ENCODE measurements around the gene OCIAD1.
"Not testable (repeated sequence)": the region's sequence is repeated elsewhere in the genome, so short reads cannot be mapped to it uniquely, and the experiment has no call there.

The OCIAD1 gene

DNA sequence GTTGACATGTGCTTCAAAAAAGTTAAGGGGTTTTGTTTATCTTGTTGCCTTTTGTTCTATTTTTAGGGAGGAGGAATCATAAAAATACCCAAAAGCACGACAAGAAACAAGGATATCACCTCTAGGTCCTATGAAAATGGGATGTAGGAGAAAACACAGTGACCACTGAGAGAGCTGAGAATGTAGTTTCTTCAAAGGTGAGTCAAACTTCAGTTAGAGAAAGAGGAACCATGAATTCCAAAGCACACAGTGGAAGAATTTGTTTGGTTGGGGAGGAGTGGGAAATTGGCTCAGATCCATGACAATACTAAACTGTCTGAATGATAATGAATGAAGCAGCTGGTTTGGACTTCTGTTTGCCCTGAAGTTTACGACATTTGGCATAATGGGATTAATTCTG lies 31.7 kb upstream of the OCIAD1 start:
- Histone ChIP-seq H3F3A (ENCODE audit: insufficient read depth, low read length) (no peaks in the 10 kb centered on the region), H3K79me2 (ENCODE audit: low read length) (no peaks in the 10 kb centered on the region), H3K27me3 (replicated peaks; ENCODE audit: insufficient read depth, low read length) (no peaks in the 10 kb centered on the region), H3K4me2 (ENCODE audit: low read depth, low read length) (no peak overlapping the region), H3K36me3 (replicated peaks; ENCODE audit: insufficient read depth, low read length) (no peaks in the 10 kb centered on the region), H3K9ac (ENCODE audit: low read length) (no peak overlapping the region), H4K20me1 (ENCODE audit: insufficient read depth, low read length) (no peaks in the 10 kb centered on the region), H3K27ac (ENCODE audit: low read length) (no peak overlapping the region), H3K9me3 (replicated peaks; ENCODE audit: insufficient read depth, low read length) (no peaks in the 10 kb centered on the region), H2AFZ (ENCODE audit: low read length) (no peak overlapping the region), H3K9me2 (replicated peaks; ENCODE audit: insufficient read depth, low read length) (no peaks in the 10 kb centered on the region), H3K4me3 (ENCODE audit: low read length) (no peak overlapping the region), H3K4me1 (ENCODE audit: low read length) (no peaks in the 10 kb centered on the region)
- TF ChIP-seq EZH2phosphoT487 (IDR thresholded peaks at IDR 0.05; ENCODE audit: low read length) (no peak), EZH2 (optimal IDR thresholded peaks at IDR 0.05; ENCODE audit: low read depth, low read length) (no peak)
- TF ChIP-seq, protein P1, sequence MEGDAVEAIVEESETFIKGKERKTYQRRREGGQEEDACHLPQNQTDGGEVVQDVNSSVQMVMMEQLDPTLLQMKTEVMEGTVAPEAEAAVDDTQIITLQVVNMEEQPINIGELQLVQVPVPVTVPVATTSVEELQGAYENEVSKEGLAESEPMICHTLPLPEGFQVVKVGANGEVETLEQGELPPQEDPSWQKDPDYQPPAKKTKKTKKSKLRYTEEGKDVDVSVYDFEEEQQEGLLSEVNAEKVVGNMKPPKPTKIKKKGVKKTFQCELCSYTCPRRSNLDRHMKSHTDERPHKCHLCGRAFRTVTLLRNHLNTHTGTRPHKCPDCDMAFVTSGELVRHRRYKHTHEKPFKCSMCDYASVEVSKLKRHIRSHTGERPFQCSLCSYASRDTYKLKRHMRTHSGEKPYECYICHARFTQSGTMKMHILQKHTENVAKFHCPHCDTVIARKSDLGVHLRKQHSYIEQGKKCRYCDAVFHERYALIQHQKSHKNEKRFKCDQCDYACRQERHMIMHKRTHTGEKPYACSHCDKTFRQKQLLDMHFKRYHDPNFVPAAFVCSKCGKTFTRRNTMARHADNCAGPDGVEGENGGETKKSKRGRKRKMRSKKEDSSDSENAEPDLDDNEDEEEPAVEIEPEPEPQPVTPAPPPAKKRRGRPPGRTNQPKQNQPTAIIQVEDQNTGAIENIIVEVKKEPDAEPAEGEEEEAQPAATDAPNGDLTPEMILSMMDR (IDR thresholded peaks at IDR 0.05; ENCODE audit: low read length) = no peak
- no peak for DNase-seq

DNA sequence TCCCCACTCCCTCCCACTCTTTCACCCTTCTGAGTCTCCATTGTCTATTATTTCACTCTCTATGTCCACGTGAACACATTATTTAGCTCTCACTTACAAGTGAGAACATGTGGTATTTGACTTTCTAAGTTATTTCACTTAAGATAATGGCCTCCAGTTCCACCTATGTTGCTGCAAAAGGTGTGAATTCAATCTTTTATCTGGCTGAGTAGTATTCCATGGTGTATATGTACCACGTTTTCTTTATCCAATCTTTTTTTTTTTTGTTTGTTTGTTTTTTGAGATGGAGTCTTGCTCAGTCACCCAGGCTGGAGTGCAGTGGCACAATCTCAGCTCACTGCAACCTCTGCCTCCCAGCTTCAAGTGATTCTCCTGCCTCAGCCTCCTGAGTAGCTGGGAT lies 30.7 kb upstream of the OCIAD1 start:
- not testable (repeated sequence) for H3F3A ChIP-seq (ENCODE audit: insufficient read depth, low read length); H3K9me3 ChIP-seq (replicated peaks; ENCODE audit: insufficient read depth, low read length); H3K9ac ChIP-seq (ENCODE audit: low read length); H3K4me3 ChIP-seq (ENCODE audit: low read length); H4K20me1 ChIP-seq (ENCODE audit: insufficient read depth, low read length); H2AFZ ChIP-seq (ENCODE audit: low read length); H3K79me2 ChIP-seq (ENCODE audit: low read length); DNase-seq; H3K27ac ChIP-seq (ENCODE audit: low read length); H3K27me3 ChIP-seq (replicated peaks; ENCODE audit: insufficient read depth, low read length); H3K4me1 ChIP-seq (ENCODE audit: low read length); H3K9me2 ChIP-seq (replicated peaks; ENCODE audit: insufficient read depth, low read length); H3K4me2 ChIP-seq (ENCODE audit: low read depth, low read length); H3K36me3 ChIP-seq (replicated peaks; ENCODE audit: insufficient read depth, low read length)

DNA sequence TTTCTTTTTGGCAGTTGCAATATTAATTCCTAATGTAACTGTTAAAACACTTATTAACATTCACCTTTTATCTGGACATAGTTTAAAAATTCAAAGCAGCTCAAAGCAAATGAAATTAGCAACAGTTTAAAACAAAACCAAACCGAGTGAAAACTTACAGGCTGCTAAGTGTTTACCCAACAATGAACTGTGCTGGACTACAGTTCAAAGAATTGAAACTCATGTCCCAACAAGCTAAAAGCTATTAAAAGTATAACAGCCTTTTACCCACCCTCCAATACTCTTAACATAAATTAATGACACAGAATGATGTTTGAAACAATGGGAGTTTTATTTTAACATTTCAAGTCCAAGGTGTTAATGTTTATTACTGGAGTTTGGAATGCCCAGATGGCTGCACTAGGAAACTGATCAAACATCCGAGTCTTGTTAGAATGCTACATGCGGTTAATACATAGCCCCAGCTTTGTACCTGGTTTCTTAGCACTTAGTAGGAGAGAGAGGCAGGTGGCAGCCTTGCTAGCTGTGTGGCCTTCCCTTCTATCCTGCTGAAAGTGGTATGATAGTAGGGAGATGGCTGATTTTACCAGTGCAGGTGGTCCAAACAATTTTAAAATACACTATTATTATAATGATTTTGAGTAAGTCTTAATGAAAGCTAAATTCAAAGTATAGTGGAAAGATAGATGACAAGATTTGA lies 29.7 kb upstream of the OCIAD1 start:
- TF ChIP-seq EZH2phosphoT487 (IDR thresholded peaks at IDR 0.05; ENCODE audit: low read length) = no peak
- TF ChIP-seq, protein P1 (IDR thresholded peaks at IDR 0.05; ENCODE audit: low read length) = no peak
- TF ChIP-seq EZH2 (optimal IDR thresholded peaks at IDR 0.05; ENCODE audit: low read depth, low read length) = no peak
- no peak overlapping the region for H3K9ac ChIP-seq (ENCODE audit: low read length)

DNA sequence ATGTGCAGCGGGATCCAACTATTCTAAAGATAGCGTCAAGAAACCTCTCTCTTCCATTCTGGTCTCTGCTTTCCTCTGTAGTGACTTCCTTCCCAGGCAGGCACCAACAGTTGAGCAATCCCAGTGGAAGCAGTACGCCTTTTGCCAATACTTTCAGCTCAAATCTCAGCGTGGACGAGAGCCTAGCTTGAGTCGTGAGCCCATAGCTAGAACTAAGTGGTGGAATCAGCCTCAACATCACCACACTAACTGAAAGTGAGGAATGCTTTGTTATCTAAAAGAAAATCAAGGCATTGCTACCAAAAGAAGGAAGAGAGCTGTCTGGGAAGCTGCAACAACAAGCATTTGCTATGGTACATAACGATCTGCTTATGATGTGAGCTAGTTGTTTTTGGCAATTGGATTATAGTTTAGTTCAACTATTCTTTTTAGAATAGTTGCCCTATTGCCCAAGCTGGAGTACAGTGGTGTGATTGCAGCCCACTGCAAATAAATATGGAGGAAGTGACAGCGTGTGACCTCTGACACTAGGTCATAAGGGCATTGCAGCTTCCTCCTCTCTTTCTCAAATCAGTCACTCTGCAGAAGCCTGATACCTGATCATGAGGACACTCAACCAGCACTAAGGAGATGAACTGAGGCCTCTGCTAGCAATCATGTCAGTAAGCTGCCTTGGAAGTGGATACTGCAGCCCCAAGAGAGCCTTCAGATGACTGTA lies 26.1 kb upstream of the OCIAD1 start:
- Histone ChIP-seq H3K4me2 (ENCODE audit: low read depth, low read length) (no peak overlapping the region), H3K27ac (ENCODE audit: low read length) (no peak overlapping the region)
- DNase-seq = no peak

More for the DNA sequence above, 29.7 kb upstream of the OCIAD1 start:
- no peaks in the 10 kb centered on the region for H3K36me3 ChIP-seq (replicated peaks; ENCODE audit: insufficient read depth, low read length)
- H3F3A ChIP-seq (ENCODE audit: insufficient read depth, low read length) = no peaks in the 10 kb centered on the region
- no peaks in the 10 kb centered on the region for H3K79me2 ChIP-seq (ENCODE audit: low read length)
- no peaks in the 10 kb centered on the region for H3K9me2 ChIP-seq (replicated peaks; ENCODE audit: insufficient read depth, low read length)
- no peak for DNase-seq
- no peaks in the 10 kb centered on the region for H3K27me3 ChIP-seq (replicated peaks; ENCODE audit: insufficient read depth, low read length)
- no peaks in the 10 kb centered on the region for H4K20me1 ChIP-seq (ENCODE audit: insufficient read depth, low read length)
- H3K4me3 ChIP-seq (ENCODE audit: low read length) = no peak overlapping the region
- no peak overlapping the region for H3K4me2 ChIP-seq (ENCODE audit: low read depth, low read length)
- no peak overlapping the region for H3K27ac ChIP-seq (ENCODE audit: low read length)
- no peak overlapping the region for H2AFZ ChIP-seq (ENCODE audit: low read length)
- no peaks in the 10 kb centered on the region for H3K4me1 ChIP-seq (ENCODE audit: low read length)
- no peaks in the 10 kb centered on the region for H3K9me3 ChIP-seq (replicated peaks; ENCODE audit: insufficient read depth, low read length)

More for the DNA sequence above, 26.1 kb upstream of the OCIAD1 start:
- no peaks in the 10 kb centered on the region for H3K79me2 ChIP-seq (ENCODE audit: low read length)
- H3K9me2 ChIP-seq (replicated peaks; ENCODE audit: insufficient read depth, low read length) = no peaks in the 10 kb centered on the region
- TF ChIP-seq EZH2phosphoT487 (IDR thresholded peaks at IDR 0.05; ENCODE audit: low read length) (no peak), EZH2 (optimal IDR thresholded peaks at IDR 0.05; ENCODE audit: low read depth, low read length) (no peak)
- TF ChIP-seq, protein P1 (IDR thresholded peaks at IDR 0.05; ENCODE audit: low read length) = no peak
- no peaks in the 10 kb centered on the region for H3F3A ChIP-seq (ENCODE audit: insufficient read depth, low read length)
- no peak overlapping the region for H2AFZ ChIP-seq (ENCODE audit: low read length)
- no peak overlapping the region for H3K9ac ChIP-seq (ENCODE audit: low read length)
- H4K20me1 ChIP-seq (ENCODE audit: insufficient read depth, low read length) = no peaks in the 10 kb centered on the region
- H3K27me3 ChIP-seq (replicated peaks; ENCODE audit: insufficient read depth, low read length) = no peaks in the 10 kb centered on the region
- no peaks in the 10 kb centered on the region for H3K9me3 ChIP-seq (replicated peaks; ENCODE audit: insufficient read depth, low read length)
- no peak overlapping the region for H3K4me3 ChIP-seq (ENCODE audit: low read length)
- H3K4me1 ChIP-seq (ENCODE audit: low read length) = no peaks in the 10 kb centered on the region
- H3K36me3 ChIP-seq (replicated peaks; ENCODE audit: insufficient read depth, low read length) = no peaks in the 10 kb centered on the region
